Vagina (tissue), 2 donors: ENCODE data around the gene DOCK2. TPM values are rescaled to one million over a fixed set of nuclear protein-coding genes. Genes with fewer than 3 reads are reported as not detected.

ENCODE experiments used
- DNase-seq, 2 donors: peaks; one replicate each; pipeline ENCODE4 v3.0.0-alpha.2; 2017; ENCODE audit errors: extremely low spot score in 2 of 2
- H3K27ac ChIP-seq: fragments of 200-600 bp; sonication (generic); one replicate; pipeline ENCODE4 v1.5.1; 2019
- H3K27me3 ChIP-seq: fragments of 200-600 bp; sonication (generic); one replicate; pipeline ENCODE4 v1.5.1; 2019
- H3K36me3 ChIP-seq, 2 donors: fragments of 200-600 bp; sonication (generic); one replicate each; pipeline ENCODE4 v1.5.1; 2017 to 2019
- H3K4me1 ChIP-seq: fragments of 200-600 bp; sonication (generic); one replicate; pipeline ENCODE4 v1.5.1; 2019
- H3K4me3 ChIP-seq, 2 donors: fragments of 200-600 bp; sonication (generic); 1 replicate in 1 of 2; 2 replicates in 1 of 2; pipeline ENCODE4 v1.5.1; 2016 to 2019
- H3K9me3 ChIP-seq: fragments of 200-600 bp; sonication (generic); one replicate; pipeline ENCODE4 v1.5.1; 2019
- POLR2A ChIP-seq, 2 donors: fragments of 450-650 bp; IDR thresholded peaks; one replicate each; pipeline ENCODE4 v1.6.1; 2017; ENCODE audit warnings: antibody characterized with exemption in 2 of 2, mild to moderate bottlenecking in 2 of 2, moderate library complexity in 2 of 2
- POLR2AphosphoS5 ChIP-seq, 2 donors: sonication (generic); formaldehyde crosslinking; IDR thresholded peaks; one replicate each; pipeline ENCODE4 v1.9.0; 2017; ENCODE audit warnings: antibody characterized with exemption in 2 of 2, mild to moderate bottlenecking in 2 of 2, low read depth in 1 of 2; ENCODE audit not compliant: insufficient read depth in 1 of 2
- intact Hi-C: fragments of 100-400 bp; cut with DNase I; formaldehyde crosslinking; loops from one replicate; pipeline ENCODE4 v1.15.1; 2023
- total RNA-seq: library from RNA; depleted of rRNA; stranded (reverse); fragments of >200 nt; gene quantifications from one replicate; pipeline ENCODE4 v1.2.3, GENCODE V29; 2016
- TF ChIP-seq, protein P1 (sequence below), 3 experiments: fragments of 450-650 bp in 2 of 3; fragments of 200-600 bp in 1 of 3; sonication (generic) in 1 of 3; IDR thresholded peaks; one replicate each; pipeline ENCODE4 v1.5.1; 2017 to 2019; ENCODE audit warnings: antibody characterized with exemption in 3 of 3, mild to moderate bottlenecking in 2 of 3, moderate library complexity in 2 of 3

Gene DOCK2
- total RNA-seq, 1 donor from 2014 or later: 18.2 TPM

DNA sequence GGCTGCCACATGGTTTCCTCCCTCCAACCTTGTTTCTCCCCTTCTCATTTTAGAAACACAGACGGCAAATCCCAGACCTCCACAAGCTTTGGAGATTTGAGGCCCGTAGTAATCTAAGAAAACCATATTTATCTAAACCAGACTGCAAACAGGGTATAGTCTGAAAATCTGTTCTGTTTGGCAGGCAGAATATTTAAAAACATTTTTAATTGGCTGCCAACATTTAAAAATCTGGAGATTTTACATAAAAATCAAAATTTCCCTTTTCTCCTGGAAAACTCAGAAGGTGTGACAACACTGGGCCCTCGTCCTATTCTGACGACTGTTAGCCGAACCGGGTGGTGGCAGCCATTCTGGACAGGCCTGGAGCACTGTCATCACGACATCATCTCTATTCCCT, 401.2 kb downstream of the DOCK2 start:
- Histone ChIP-seq H3K36me3 (no peaks in the 10 kb centered on the region), H3K4me3 (no peak overlapping the region), H3K27me3 (no peaks in the 10 kb centered on the region), H3K9me3 (no peaks in the 10 kb centered on the region), H3K27ac (no peak overlapping the region), H3K4me1 (no peaks in the 10 kb centered on the region)
- TF ChIP-seq POLR2A (IDR thresholded peaks at IDR 0.05): no peak
- TF ChIP-seq, protein P1, sequence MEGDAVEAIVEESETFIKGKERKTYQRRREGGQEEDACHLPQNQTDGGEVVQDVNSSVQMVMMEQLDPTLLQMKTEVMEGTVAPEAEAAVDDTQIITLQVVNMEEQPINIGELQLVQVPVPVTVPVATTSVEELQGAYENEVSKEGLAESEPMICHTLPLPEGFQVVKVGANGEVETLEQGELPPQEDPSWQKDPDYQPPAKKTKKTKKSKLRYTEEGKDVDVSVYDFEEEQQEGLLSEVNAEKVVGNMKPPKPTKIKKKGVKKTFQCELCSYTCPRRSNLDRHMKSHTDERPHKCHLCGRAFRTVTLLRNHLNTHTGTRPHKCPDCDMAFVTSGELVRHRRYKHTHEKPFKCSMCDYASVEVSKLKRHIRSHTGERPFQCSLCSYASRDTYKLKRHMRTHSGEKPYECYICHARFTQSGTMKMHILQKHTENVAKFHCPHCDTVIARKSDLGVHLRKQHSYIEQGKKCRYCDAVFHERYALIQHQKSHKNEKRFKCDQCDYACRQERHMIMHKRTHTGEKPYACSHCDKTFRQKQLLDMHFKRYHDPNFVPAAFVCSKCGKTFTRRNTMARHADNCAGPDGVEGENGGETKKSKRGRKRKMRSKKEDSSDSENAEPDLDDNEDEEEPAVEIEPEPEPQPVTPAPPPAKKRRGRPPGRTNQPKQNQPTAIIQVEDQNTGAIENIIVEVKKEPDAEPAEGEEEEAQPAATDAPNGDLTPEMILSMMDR (IDR thresholded peaks at IDR 0.05): no peak
- TF ChIP-seq POLR2AphosphoS5 (IDR thresholded peaks at IDR 0.05; ENCODE audit: insufficient read depth in 1 of 2, low read depth in 1 of 2): no peak
- intact Hi-C loops: no loop called here
- no peak for DNase-seq

DNA sequence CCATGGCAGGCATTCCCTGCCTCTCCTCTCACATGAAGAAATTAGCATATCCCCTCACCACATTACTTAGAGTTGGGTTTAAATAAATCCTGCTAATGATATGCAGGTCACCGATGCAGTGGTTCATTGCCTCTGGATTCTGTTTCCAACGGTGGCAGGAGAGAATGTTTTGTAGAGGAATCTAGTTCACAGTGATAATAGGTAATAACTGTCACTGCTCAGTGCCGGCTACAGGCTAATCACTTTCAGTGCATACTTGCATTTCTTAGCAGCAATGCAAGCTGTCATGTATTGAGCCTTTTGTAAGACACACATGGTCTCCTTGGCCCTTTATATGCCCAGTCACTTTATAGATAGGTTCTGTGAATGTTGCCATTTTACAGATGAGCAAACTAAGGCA, 402.8 kb downstream of the DOCK2 start:
- DNase-seq: no peak
- no peak overlapping the region for H3K4me3 ChIP-seq
- intact Hi-C loops: no loop called here
- no peaks in the 10 kb centered on the region for H3K4me1 ChIP-seq
- H3K9me3 ChIP-seq: no peaks in the 10 kb centered on the region
- H3K27ac ChIP-seq: no peak overlapping the region
- H3K27me3 ChIP-seq: no peaks in the 10 kb centered on the region
- TF ChIP-seq, protein P1 (IDR thresholded peaks at IDR 0.05): no peak
- no peak for TF ChIP-seq POLR2A (IDR thresholded peaks at IDR 0.05)
- no peak for TF ChIP-seq POLR2AphosphoS5 (IDR thresholded peaks at IDR 0.05; ENCODE audit: insufficient read depth in 1 of 2, low read depth in 1 of 2)
- no peaks in the 10 kb centered on the region for H3K36me3 ChIP-seq

DNA sequence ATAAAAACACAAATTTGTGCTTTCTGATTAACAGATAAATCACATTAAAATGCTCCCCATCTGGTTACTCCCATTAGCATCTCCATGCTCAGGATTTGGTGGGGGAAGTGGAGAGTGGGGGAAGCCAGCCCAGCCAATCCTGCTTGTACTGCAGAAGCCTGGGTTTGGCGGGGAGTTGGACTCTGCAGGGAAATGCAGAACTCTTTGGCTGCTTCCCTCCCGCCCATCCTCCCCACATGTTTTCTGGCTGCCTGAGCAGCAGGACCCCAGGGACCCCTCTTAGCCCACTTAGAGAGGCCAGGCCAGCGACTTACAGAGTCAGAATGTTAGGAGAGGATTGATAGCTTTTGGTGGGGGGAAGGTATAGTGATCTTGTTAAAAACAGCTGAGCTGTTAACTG, 409.2 kb downstream of the DOCK2 start:
- no peak overlapping the region for H3K27ac ChIP-seq
- no peak for DNase-seq
- intact Hi-C loops: no loop called here
- no peaks in the 10 kb centered on the region for H3K9me3 ChIP-seq
- TF ChIP-seq POLR2AphosphoS5 (IDR thresholded peaks at IDR 0.05; ENCODE audit: insufficient read depth in 1 of 2, low read depth in 1 of 2) (no peak), POLR2A (IDR thresholded peaks at IDR 0.05) (no peak)
- TF ChIP-seq, protein P1 (IDR thresholded peaks at IDR 0.05): no peak
- no peak overlapping the region for H3K4me3 ChIP-seq
- no peaks in the 10 kb centered on the region for H3K4me1 ChIP-seq
- no peaks in the 10 kb centered on the region for H3K36me3 ChIP-seq
- H3K27me3 ChIP-seq: no peaks in the 10 kb centered on the region

DNA sequence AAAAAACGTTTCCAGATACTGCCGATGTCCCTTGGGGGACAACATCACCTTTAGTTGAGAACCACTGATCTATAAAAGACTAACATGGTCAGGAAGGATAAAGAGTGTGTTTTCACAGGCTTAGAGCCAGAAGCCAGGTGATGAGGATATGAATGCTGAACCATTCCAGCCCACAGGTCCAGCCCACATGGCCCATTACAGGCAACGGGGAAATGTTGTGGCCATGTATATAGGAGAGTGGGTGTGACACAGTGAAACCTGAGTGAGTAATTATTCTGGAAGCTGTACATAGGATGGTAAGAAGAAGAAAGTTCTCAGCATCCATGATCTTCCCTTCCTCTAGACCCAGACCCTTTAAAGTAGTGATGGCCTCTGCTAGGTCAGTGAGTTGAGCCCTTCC, 412.6 kb downstream of the DOCK2 start:
- no peak for DNase-seq
- H3K4me1 ChIP-seq: no peaks in the 10 kb centered on the region
- H3K27ac ChIP-seq: no peak overlapping the region
- intact Hi-C loops: no loop called here
- H3K9me3 ChIP-seq: no peaks in the 10 kb centered on the region
- no peaks in the 10 kb centered on the region for H3K27me3 ChIP-seq
- TF ChIP-seq, protein P1 (IDR thresholded peaks at IDR 0.05): no peak
- TF ChIP-seq POLR2A (IDR thresholded peaks at IDR 0.05) (no peak), POLR2AphosphoS5 (IDR thresholded peaks at IDR 0.05; ENCODE audit: insufficient read depth in 1 of 2, low read depth in 1 of 2) (no peak)
- H3K4me3 ChIP-seq: no peak overlapping the region
- no peaks in the 10 kb centered on the region for H3K36me3 ChIP-seq

DNA sequence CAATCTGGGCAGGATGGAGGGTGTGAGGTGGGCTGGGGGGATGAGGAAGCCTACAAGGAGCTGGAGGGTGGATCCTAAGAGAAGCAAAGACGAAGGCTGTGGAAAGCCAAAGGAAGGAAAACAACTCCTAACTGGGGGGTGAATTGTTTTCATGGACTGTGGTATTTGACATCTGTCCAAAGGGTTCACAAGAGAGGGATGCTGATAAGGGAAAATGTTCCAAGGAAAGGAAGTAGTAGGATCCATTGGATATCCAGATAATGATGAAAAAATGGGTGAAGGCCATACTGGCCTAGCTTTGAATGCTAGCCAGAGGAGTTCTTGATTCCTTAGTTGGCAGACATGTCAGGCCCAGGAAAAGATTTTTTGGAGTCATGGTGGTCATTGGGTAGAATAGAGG, 416.8 kb downstream of the DOCK2 start:
- H3K27ac ChIP-seq: no peak overlapping the region
- TF ChIP-seq POLR2A (IDR thresholded peaks at IDR 0.05): no peak
- TF ChIP-seq POLR2AphosphoS5 (IDR thresholded peaks at IDR 0.05; ENCODE audit: insufficient read depth in 1 of 2, low read depth in 1 of 2): no peak
- TF ChIP-seq, protein P1 (IDR thresholded peaks at IDR 0.05): no peak
- no peak overlapping the region for H3K4me3 ChIP-seq
- no peaks in the 10 kb centered on the region for H3K36me3 ChIP-seq
- no peaks in the 10 kb centered on the region for H3K4me1 ChIP-seq
- no peak for DNase-seq
- intact Hi-C loops: no loop called here
- H3K9me3 ChIP-seq: no peaks in the 10 kb centered on the region
- H3K27me3 ChIP-seq: no peaks in the 10 kb centered on the region
